GM12878 (cell line): Measurements from ENCODE around the gene GTF2B. TPM values are rescaled to one million over a fixed set of nuclear protein-coding genes. Genes with fewer than 3 reads are reported as not detected.
A peak's percentile ranks its signal among the peaks of the same experiment; 100 is the strongest.

Experiments used
- ATAC-seq: fragments of 200-7000 bp; cut with Tn5 transposase; 3 replicates; pipeline ENCODE4 v1.9.1; 2020; ENCODE audit warnings: mild to moderate bottlenecking, moderate library complexity
- BruUV-seq: library from RNA; stranded (reverse); fragments of 400-500 nt; replicated peaks from 2 replicates; lab custom pipeline; 2021; lab: Mats Ljungman, UMichigan
- CTCF ChIA-PET: fragments of 300-600 bp; sonication (Branson Sonifier 250); formaldehyde crosslinking; extraction: SDS; loops from one replicate; lab custom pipeline; 2021; ENCODE audit warnings: inconsistent platforms; lab: Yijun Ruan, JAX
- POLR2A ChIA-PET: fragments of 350-600 bp; formaldehyde crosslinking; extraction: SDS; loops from one replicate; lab custom pipeline; 2021; ENCODE audit warnings: inconsistent platforms; lab: Charles Lee
- RAD21 ChIA-PET: fragments of 300-600 bp; sonication (Branson Sonifier 250); formaldehyde crosslinking; loops from one replicate; lab custom pipeline; 2023; ENCODE audit warnings: antibody characterized with exemption; ENCODE audit not compliant: unreplicated experiment; lab: Charles Lee
- SMC1A ChIA-PET: fragments of 300-600 bp; sonication (Branson Sonifier 250); formaldehyde crosslinking; loops from one replicate; lab custom pipeline; 2023; ENCODE audit not compliant: unreplicated experiment, uncharacterized antibody; lab: Charles Lee
- DNase-seq: peaks from one replicate; pipeline ENCODE4 v3.0.0-alpha.2; 2011; ENCODE audit warnings: low read depth, low spot score
- FAIRE-seq: peaks from 3 replicates; lab custom pipeline; 2011; peaks lifted over from hg19 to GRCh38; lab: Jason Lieb, UNC
- H2AFZ ChIP-seq: 2 replicates; pipeline ENCODE4 v1.6.0; 2011; ENCODE audit warnings: low read depth, low read length, control low read depth; ENCODE audit not compliant: control insufficient read depth
- H3K27ac ChIP-seq: 2 replicates; pipeline ENCODE4 v1.5.1; 2011; ENCODE audit warnings: control low read depth; ENCODE audit not compliant: control insufficient read depth, insufficient read depth
- H3K27me3 ChIP-seq, 2 experiments: replicated peaks in 1 of 2; 2 replicates each; pipeline versions ENCODE4 v1.6.0 to v1.6.1; 2011; ENCODE audit warnings: low read length in 1 of 2; ENCODE audit not compliant: control insufficient read depth in 2 of 2, insufficient read depth in 2 of 2
- H3K36me3 ChIP-seq, 2 experiments: 2 replicates each; pipeline ENCODE4 v1.5.1; 2011; ENCODE audit warnings: low read length in 1 of 2; ENCODE audit not compliant: control insufficient read depth in 2 of 2, insufficient read depth in 2 of 2
- H3K4me1 ChIP-seq: 2 replicates; pipeline ENCODE4 v1.6.1; 2011; ENCODE audit warnings: mild to moderate bottlenecking, low read length, moderate library complexity, mixed read lengths; ENCODE audit not compliant: control insufficient read depth, insufficient read depth
- H3K4me2 ChIP-seq: 2 replicates; pipeline ENCODE4 v1.6.0; 2011; ENCODE audit warnings: control low read depth; ENCODE audit not compliant: control insufficient read depth, insufficient read depth
- H3K4me3 ChIP-seq: fragments of 200-600 bp; sonication (generic); 2 replicates; pipeline ENCODE4 v1.5.1; 2016
- H3K79me2 ChIP-seq: 2 replicates; pipeline ENCODE4 v1.6.0; 2011; ENCODE audit warnings: low read length; ENCODE audit not compliant: control insufficient read depth, insufficient read depth
- H3K9ac ChIP-seq: 2 replicates; pipeline ENCODE4 v1.8.0; 2011; ENCODE audit warnings: low read length, control low read depth, mixed read lengths; ENCODE audit not compliant: control insufficient read depth, insufficient read depth
- H3K9me3 ChIP-seq: replicated peaks from 3 replicates; pipeline ENCODE4 v1.5.1; 2011; ENCODE audit warnings: mild to moderate bottlenecking, low read length; ENCODE audit not compliant: control insufficient read depth, insufficient read depth
- H4K20me1 ChIP-seq: 2 replicates; pipeline ENCODE4 v1.6.0; 2011; ENCODE audit not compliant: control insufficient read depth, insufficient read depth
- CEBPB ChIP-seq, 2 experiments: fragments of 150-350 bp in 1 of 2; IDR thresholded peaks; 2 replicates each; pipeline ENCODE4 v1.6.1; 2012 to 2014; ENCODE audit warnings: low read depth in 2 of 2, low read length in 2 of 2, borderline replicate concordance in 1 of 2, inconsistent platforms in 1 of 2
- KLF5 ChIP-seq: fragments of 450-650 bp; IDR thresholded peaks from 2 replicates; pipeline ENCODE4 v1.6.1; 2014; ENCODE audit warnings: mild to moderate bottlenecking; ENCODE audit not compliant: partially characterized antibody
- MTA3 ChIP-seq: IDR thresholded peaks from 2 replicates; pipeline ENCODE4 v1.6.1; 2012; ENCODE audit warnings: low read length, inconsistent platforms, borderline replicate concordance
- NR2C2 ChIP-seq: IDR thresholded peaks from 2 replicates; pipeline ENCODE4 v1.6.1; 2011; ENCODE audit warnings: borderline replicate concordance, low read depth; ENCODE audit not compliant: control insufficient read depth, insufficient read length
- REST ChIP-seq: IDR thresholded peaks from 2 replicates; pipeline ENCODE4 v1.6.1; 2012; ENCODE audit warnings: mild to moderate bottlenecking, low read depth, low read length
- WGBS: methylation state at CpG from one replicate; pipeline ENCODE4 v1.1.6; 2016; ENCODE audit warnings: low lambda C conversion rate; ENCODE audit not compliant: insufficient replicate concordance, insufficient coverage; ENCODE audit errors: missing lambda C conversion rate; 5-methylcytosine and 5-hydroxymethylcytosine counted together
- in situ Hi-C: fragments of 300-500 bp; cut with MboI; formaldehyde crosslinking; loops from 9 replicates; pipeline ENCODE4 v1.14.3; 2018; ENCODE audit warnings: mixed read lengths
- intact Hi-C: fragments of 100-400 bp; cut with micrococcal nuclease; formaldehyde crosslinking; loops from one replicate; pipeline ENCODE4 v1.14.2; 2022; ENCODE audit not compliant: unreplicated experiment
- polyA plus RNA-seq, 11 experiments: library from polyadenylated mRNA; depleted of rRNA in 4 of 11; unstranded in 6 of 11; stranded (reverse) in 5 of 11; fragments of >200 nt; fragmentation: Nextera tagmentation in 4 of 11; fragmentation: Illumina TruSeq in 1 of 11; extraction: Ambion mirVana in 4 of 11; extraction: Trizol in 1 of 11; gene quantifications; 1 replicate in 1 of 11; 2 replicates in 10 of 11; pipeline versions ENCODE4 v1.2.1 to v1.2.3, GENCODE V29; 2011 to 2016; ENCODE audit warnings: inconsistent platforms in 2 of 11, missing spikeins in 2 of 11, low read depth in 1 of 11
- total RNA-seq, 4 experiments: library from RNA; depleted of rRNA in 3 of 4; stranded (reverse); fragments of >200 nt in 3 of 4; fragmentation: Illumina TruSeq in 1 of 4; extraction: Trizol in 1 of 4; gene quantifications; 2 replicates each; pipeline versions ENCODE4 v1.2.1 to v1.2.3, GENCODE V29; 2013 to 2021

GTF2B gene
- total and polyA plus RNA-seq, 10 of the 15 experiments (the other 5 are each of a cell fraction or from before 2014, with no cell fraction given) = 27.9 to 79.7 (median 59.5) TPM

- in situ Hi-C loops = no loop called here
- DNase-seq (no peak), ATAC-seq (peak; percentile 22; the same call in 2 of the 3 replicates), FAIRE-seq (no peak)
- ChIA-PET POLR2A (no interaction called here), CTCF (interaction anchor here (0.6 to 4.5 kb wide), 7 partner anchors 12 to 549 kb away, joined by 3 to 65 read pairs (median 4); partner anchors contain the start of gene PKN2), RAD21 (interaction anchor here (0.9 to 3.2 kb wide), 4 partner anchors 12 to 205 kb away, joined by 3 to 14 read pairs (median 4); partner anchors contain the start of gene PKN2), SMC1A (interaction anchor here (0.8 to 2.8 kb wide), 10 partner anchors 8 to 242 kb away, joined by 3 to 11 read pairs (median 3); no protein-coding TSS in a partner anchor)
- TF ChIP-seq MTA3 (no peak), REST (no peak), NR2C2 (no peak), CEBPB (IDR thresholded peaks at IDR 0.05; ENCODE audit: borderline replicate concordance in 1 of 2, low read depth in 2 of 2, low read length in 2 of 2) (no peak), KLF5 (no peak)
- Histone ChIP-seq H3K9ac (no peak overlapping the region), H4K20me1 (no peaks in the 10 kb centered on the region), H3K4me2 (peak overlapping the region; percentile 5), H3K36me3 (peaks cover 0 to 18% of the 10 kb centered on the region in 2 experiments; a peak in 1 of 4 replicates), H3K27ac (no peak overlapping the region), H3K79me2 (peaks cover 44% of the 10 kb centered on the region), H3K4me3 (0 out of 2 replicates have a peak overlapping the region, but pooled peaks have one; percentile 23), H3K27me3 (no peaks in the 10 kb centered on the region), H2AFZ (no peak overlapping the region), H3K9me3 (no peaks in the 10 kb centered on the region), H3K4me1 (peaks cover 2% of the 10 kb centered on the region; the same call in 1 of the 2 replicates)
- intact Hi-C loops = no loop called here
- BruUV-seq = no TSS peak
- WGBS = 3% methylated on average over 1 of the region's 1 CpG
Observed at GRCh38 chr1:88888750-88889149, 2.6 kb downstream of the GTF2B start.
